ENCODE data around the gene FPGS. TPM values are rescaled to one million over a fixed set of nuclear protein-coding genes. Genes with fewer than 3 reads are reported as not detected.

Gene FPGS
- total RNA-seq, 3 donors from 2014 or later (not counting 1 experiment from before 2014, with no cell fraction given), result 99.1 to 108 (median 107) TPM

- intact Hi-C loops (cut with micrococcal nuclease), result no loop called here
- Histone ChIP-seq H3K27me3 (ENCODE audit: control insufficient read depth, insufficient read depth, low read length) (no peaks in the 10 kb centered on the region), H3K4me3 (ENCODE audit: low read length) (no peak overlapping the region), H3K4me1 (ENCODE audit: control insufficient read depth, insufficient read depth, low read length) (peaks cover 30% of the 10 kb centered on the region), H3K27ac (ENCODE audit: low read length) (no peak overlapping the region), H3K36me3 (ENCODE audit: control insufficient read depth, insufficient read depth, low read length) (peaks cover 45% of the 10 kb centered on the region), H3K9me3 (ENCODE audit: control insufficient read depth, insufficient read depth, low read length) (no peaks in the 10 kb centered on the region)
- WGBS (ENCODE audit: insufficient coverage), result 82% methylated on average over 7 of the region's 7 CpGs
- Mint-ChIP-seq H3K36me3 (peaks cover 6% of the 10 kb centered on the region), H3K27me3 (ENCODE audit: low read depth in 2 of 2) (no peaks in the 10 kb centered on the region), H3K27ac (peak overlapping the region; percentile 14 to 48), H3K4me3 (no peak overlapping the region), H3K9me3 (no peaks in the 10 kb centered on the region), H3K4me1 (peaks cover 20 to 43% of the 10 kb centered on the region in 2 donors)
- TF ChIP-seq CTCF (IDR thresholded peaks at IDR 0.05), result no peak
- ATAC-seq, result no peak
- DNase-seq, result no peak
Observed at GRCh38 chr9:127792417-127793031, 10.2 kb upstream of the FPGS start.

DNA sequence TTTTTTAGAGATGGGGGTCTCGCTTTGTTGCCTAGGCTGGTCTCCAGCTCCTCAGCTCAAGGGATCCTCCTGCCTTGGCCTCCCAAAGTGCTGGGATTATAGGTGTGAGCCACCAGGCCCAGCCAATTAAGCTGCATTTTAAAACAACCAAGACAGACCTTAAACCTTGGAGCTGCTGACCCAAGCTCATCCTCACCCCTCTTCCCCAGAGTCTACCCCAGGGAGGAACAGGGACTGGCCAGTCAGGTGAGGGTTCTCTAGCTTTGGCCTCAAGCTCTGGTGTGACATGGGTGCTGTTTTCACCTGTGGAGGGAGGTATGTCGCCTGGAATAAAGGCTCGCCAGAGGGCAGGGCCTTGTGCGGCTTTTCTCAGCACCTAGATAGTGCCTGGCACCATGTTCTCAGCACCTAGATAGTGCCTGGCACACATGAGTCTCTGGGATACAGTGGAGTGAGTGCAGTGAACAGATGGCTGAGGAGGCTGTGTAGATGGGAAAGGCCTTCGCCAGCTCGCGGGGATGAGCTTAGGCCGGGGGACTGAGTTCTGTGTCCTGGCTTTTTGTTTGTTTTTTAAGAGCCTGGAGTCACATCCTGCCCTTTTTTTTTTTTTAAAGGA lies 9.5 kb upstream of the FPGS start:
- intact Hi-C loops (cut with micrococcal nuclease), result no loop called here

DNA sequence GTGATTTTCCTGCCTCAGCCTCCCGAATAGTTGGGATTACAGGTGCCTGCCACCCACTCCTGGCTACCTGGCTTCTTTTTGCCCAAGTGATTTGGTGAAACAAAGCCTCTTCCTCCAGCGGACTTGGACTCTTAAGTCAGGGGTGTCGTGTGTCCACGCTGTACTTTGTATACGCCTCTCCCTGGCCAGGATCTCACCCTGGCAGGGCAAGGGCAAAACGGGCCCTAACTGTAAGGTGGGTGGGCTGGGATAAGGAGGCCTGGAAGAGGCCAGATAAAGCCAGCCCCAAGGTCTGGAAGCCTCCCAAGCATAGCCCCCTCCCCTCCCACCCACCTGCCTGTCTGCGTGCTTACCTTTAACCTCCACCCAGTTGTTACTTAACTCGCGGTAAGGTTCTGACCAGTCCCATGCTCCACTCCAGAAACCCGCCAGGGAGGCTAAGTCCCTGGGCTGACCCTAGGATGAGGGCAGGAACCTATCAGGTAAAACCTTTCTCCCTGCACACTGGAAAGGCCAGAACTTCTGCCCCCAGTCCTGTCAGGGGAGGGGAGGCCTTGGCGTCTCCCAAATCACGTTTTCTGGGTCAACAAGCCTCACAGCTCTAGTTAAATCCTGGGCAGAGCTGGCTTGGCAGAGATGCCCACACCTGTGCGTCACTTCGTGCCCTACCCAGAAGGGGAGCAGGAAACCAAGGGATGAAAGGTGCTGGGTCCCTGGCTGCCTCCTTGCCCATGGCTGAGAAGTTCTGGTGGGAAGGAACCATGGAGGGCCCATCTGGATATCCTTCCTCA lies 8.5 kb upstream of the FPGS start:
- TF ChIP-seq CTCF (IDR thresholded peaks at IDR 0.05), result no peak
- Mint-ChIP-seq H3K36me3 (peaks cover 6% of the 10 kb centered on the region), H3K9me3 (no peaks in the 10 kb centered on the region), H3K4me1 (peaks cover 20 to 33% of the 10 kb centered on the region in 2 donors), H3K27ac (peak overlapping the region in 1 of 2 donors; percentile 41), H3K27me3 (ENCODE audit: low read depth in 2 of 2) (no peaks in the 10 kb centered on the region), H3K4me3 (no peak overlapping the region)
- WGBS (ENCODE audit: insufficient coverage), result 82% methylated on average over 14 of the region's 14 CpGs
- no peaks in the 10 kb centered on the region for H3K9me3 ChIP-seq (ENCODE audit: control insufficient read depth, insufficient read depth, low read length)
- H3K27me3 ChIP-seq (ENCODE audit: control insufficient read depth, insufficient read depth, low read length), result no peaks in the 10 kb centered on the region
- intact Hi-C loops (cut with micrococcal nuclease), result no loop called here
- ATAC-seq, result no peak
- peaks cover 28% of the 10 kb centered on the region for H3K36me3 ChIP-seq (ENCODE audit: control insufficient read depth, insufficient read depth, low read length)
- H3K27ac ChIP-seq (ENCODE audit: low read length), result peak overlapping the region; percentile 36
- peaks cover 26% of the 10 kb centered on the region for H3K4me1 ChIP-seq (ENCODE audit: control insufficient read depth, insufficient read depth, low read length)
- no peak for DNase-seq
- no peak overlapping the region for H3K4me3 ChIP-seq (ENCODE audit: low read length)

More for the DNA sequence above, 9.5 kb upstream of the FPGS start:
- 91% methylated on average over 8 of the region's 8 CpGs for WGBS (ENCODE audit: insufficient coverage)
- Mint-ChIP-seq H3K4me1 (peaks cover 20 to 42% of the 10 kb centered on the region in 2 donors), H3K27me3 (ENCODE audit: low read depth in 2 of 2) (no peaks in the 10 kb centered on the region), H3K27ac (peak overlapping the region; percentile 41 to 48), H3K9me3 (no peaks in the 10 kb centered on the region), H3K36me3 (peaks cover 6% of the 10 kb centered on the region), H3K4me3 (no peak overlapping the region)
- Histone ChIP-seq H3K27ac (ENCODE audit: low read length) (no peak overlapping the region), H3K9me3 (ENCODE audit: control insufficient read depth, insufficient read depth, low read length) (no peaks in the 10 kb centered on the region), H3K4me3 (ENCODE audit: low read length) (no peak overlapping the region), H3K4me1 (ENCODE audit: control insufficient read depth, insufficient read depth, low read length) (peaks cover 30% of the 10 kb centered on the region), H3K36me3 (ENCODE audit: control insufficient read depth, insufficient read depth, low read length) (peaks cover 38% of the 10 kb centered on the region), H3K27me3 (ENCODE audit: control insufficient read depth, insufficient read depth, low read length) (no peaks in the 10 kb centered on the region)
- no peak for ATAC-seq
- no peak for DNase-seq
- no peak for TF ChIP-seq CTCF (IDR thresholded peaks at IDR 0.05)
